K562 (cell line): ENCODE results near the gene CEP250. TPM values are rescaled to one million over a fixed set of nuclear protein-coding genes. Genes with fewer than 3 reads are reported as not detected.

Experiments used
- ARID1B ChIP-seq: fragments of 450-650 bp; IDR thresholded peaks from 2 replicates; pipeline ENCODE4 v1.6.1; 2016; ENCODE audit warnings: antibody characterized with exemption, mild to moderate bottlenecking, inconsistent platforms
- BRF1 ChIP-seq: IDR thresholded peaks from 3 replicates; pipeline ENCODE4 v1.6.1; 2011; ENCODE audit warnings: borderline replicate concordance, mild to moderate bottlenecking; ENCODE audit not compliant: insufficient read length; ENCODE audit errors: extremely low read depth
- CEBPG ChIP-seq, 3 experiments: fragments of 200-800 bp in 1 of 3; sonication (Bioruptor generic) in 1 of 3; sonication (generic) in 1 of 3; formaldehyde crosslinking in 1 of 3; IDR thresholded peaks in 2 of 3; conservative IDR thresholded peaks in 1 of 3; 2 replicates each; pipeline versions ENCODE4 v1.6.1 to v1.8.0; 2016 to 2022; ENCODE audit warnings: missing compliant biosample characterization in 2 of 3, missing genetic modification characterization in 2 of 3, mild to moderate bottlenecking in 1 of 3, missing genetic modification reagents in 1 of 3
- CHD4 ChIP-seq: fragments of 200-600 bp; sonication (generic); IDR thresholded peaks from 3 replicates; pipeline ENCODE4 v1.6.1; 2012; ENCODE audit warnings: low read depth, mild to moderate bottlenecking, mixed read lengths, low read length, inconsistent platforms; ENCODE audit not compliant: insufficient read depth, insufficient replicate concordance, poor library complexity, severe bottlenecking
- FIP1L1 ChIP-seq: fragments of 200-400 bp; formaldehyde crosslinking; IDR thresholded peaks from 2 replicates; pipeline ENCODE4 v1.6.1; 2018; ENCODE audit warnings: mild to moderate bottlenecking, low read depth, low read length; ENCODE audit not compliant: poor library complexity, severe bottlenecking
- FOXK2 ChIP-seq, 2 experiments: fragments of 450-650 bp; IDR thresholded peaks in 1 of 2; conservative IDR thresholded peaks in 1 of 2; 2 replicates each; pipeline ENCODE4 v1.6.1; 2016; ENCODE audit warnings: low read depth in 2 of 2, mild to moderate bottlenecking in 1 of 2
- GATAD2A ChIP-seq: fragments of 450-650 bp; IDR thresholded peaks from 2 replicates; pipeline ENCODE4 v1.6.1; 2017
- JUNB ChIP-seq: fragments of 450-650 bp; formaldehyde crosslinking; conservative IDR thresholded peaks from 2 replicates; pipeline ENCODE4 v1.4.0; 2020; ENCODE audit warnings: mild to moderate bottlenecking
- KAT8 ChIP-seq: fragments of 450-650 bp; IDR thresholded peaks from 2 replicates; pipeline ENCODE4 v1.6.1; 2016; ENCODE audit warnings: low read depth, mild to moderate bottlenecking
- MEIS2 ChIP-seq: fragments of 450-650 bp; IDR thresholded peaks from 2 replicates; pipeline ENCODE4 v1.6.1; 2014; ENCODE audit warnings: mild to moderate bottlenecking; ENCODE audit not compliant: partially characterized antibody
- MXI1 ChIP-seq: IDR thresholded peaks from 2 replicates; pipeline ENCODE4 v1.6.1; 2011; ENCODE audit warnings: low read depth, mild to moderate bottlenecking, improper control_type of control experiment, low read length
- NCOA6 ChIP-seq: fragments of 450-650 bp; IDR thresholded peaks from 2 replicates; pipeline ENCODE4 v1.6.1; 2017; ENCODE audit warnings: mild to moderate bottlenecking
- NCOR1 ChIP-seq: fragments of 450-650 bp; IDR thresholded peaks from 2 replicates; pipeline ENCODE4 v1.6.1; 2016; ENCODE audit warnings: mild to moderate bottlenecking, moderate library complexity
- PPARD ChIP-seq: fragments of 250-450 bp; sonication (Bioruptor Pico); IDR thresholded peaks from 2 replicates; pipeline ENCODE4 v1.8.0; 2022; ENCODE audit warnings: inconsistent platforms, mild to moderate bottlenecking, moderate library complexity
- SMARCC2 ChIP-seq: fragments of 450-650 bp; IDR thresholded peaks from 2 replicates; pipeline ENCODE4 v1.6.1; 2017; ENCODE audit warnings: antibody characterized with exemption, moderate library complexity, mild to moderate bottlenecking, low read depth
- TCF3 ChIP-seq: sonication (generic); formaldehyde crosslinking; IDR thresholded peaks from 2 replicates; pipeline ENCODE4 v1.4.0; 2020; ENCODE audit warnings: mild to moderate bottlenecking, missing genetic modification reagents
- ZC3H11A ChIP-seq: IDR thresholded peaks from 2 replicates; pipeline ENCODE4 v1.6.1; 2012; ENCODE audit warnings: low read depth, low read length, improper control_type of control experiment
- ZNF133 ChIP-seq: fragments of 250-450 bp; sonication (Bioruptor Pico); IDR thresholded peaks from 2 replicates; pipeline ENCODE4 v1.4.0; 2020; ENCODE audit warnings: mild to moderate bottlenecking
- ZNF431 ChIP-seq: sonication (generic); formaldehyde crosslinking; IDR thresholded peaks from 2 replicates; pipeline ENCODE4 v1.8.0; 2022; ENCODE audit warnings: mild to moderate bottlenecking, missing genetic modification reagents
- ZNF583 ChIP-seq: fragments of 250-450 bp; sonication (Bioruptor Pico); IDR thresholded peaks from 2 replicates; pipeline ENCODE4 v1.4.0; 2020
- ZNF696 ChIP-seq: fragments of 250-450 bp; sonication (Bioruptor Pico); conservative IDR thresholded peaks from 2 replicates; pipeline ENCODE4 v1.4.0; 2020; ENCODE audit warnings: mild to moderate bottlenecking, moderate library complexity
- polyA plus RNA-seq, 8 experiments: library from polyadenylated mRNA; depleted of rRNA in 4 of 8; stranded (reverse) in 5 of 8; unstranded in 3 of 8; fragments of >200 nt; fragmentation: Nextera tagmentation in 2 of 8; fragmentation: Illumina TruSeq in 1 of 8; extraction: Ambion mirVana in 2 of 8; extraction: Trizol in 1 of 8; gene quantifications; 2 replicates each; pipeline versions ENCODE4 v1.2.1 to v1.2.3, GENCODE V29; 2011 to 2014; ENCODE audit warnings: inconsistent platforms in 1 of 8, missing spikeins in 1 of 8
- total RNA-seq, 7 experiments: library from RNA; depleted of rRNA in 6 of 7; stranded (reverse); fragments of >200 nt in 6 of 7; fragmentation: Illumina TruSeq in 2 of 7; extraction: Trizol in 2 of 7; gene quantifications; 2 replicates each; pipeline versions ENCODE4 v1.2.1 to v1.2.3, GENCODE V29; 2011 to 2021; ENCODE audit warnings: low replicate concordance in 1 of 7
- TF ChIP-seq, protein P1 (sequence below): sonication (generic); formaldehyde crosslinking; IDR thresholded peaks from 2 replicates; pipeline ENCODE4 v1.8.0; 2022; ENCODE audit warnings: mild to moderate bottlenecking, missing genetic modification reagents

The CEP250 gene
- total and polyA plus RNA-seq, 9 of the 15 experiments (the other 6 are each of a cell fraction or from before 2014, with no cell fraction given) = 2.5 to 41.9 (median 20.5) TPM

DNA sequence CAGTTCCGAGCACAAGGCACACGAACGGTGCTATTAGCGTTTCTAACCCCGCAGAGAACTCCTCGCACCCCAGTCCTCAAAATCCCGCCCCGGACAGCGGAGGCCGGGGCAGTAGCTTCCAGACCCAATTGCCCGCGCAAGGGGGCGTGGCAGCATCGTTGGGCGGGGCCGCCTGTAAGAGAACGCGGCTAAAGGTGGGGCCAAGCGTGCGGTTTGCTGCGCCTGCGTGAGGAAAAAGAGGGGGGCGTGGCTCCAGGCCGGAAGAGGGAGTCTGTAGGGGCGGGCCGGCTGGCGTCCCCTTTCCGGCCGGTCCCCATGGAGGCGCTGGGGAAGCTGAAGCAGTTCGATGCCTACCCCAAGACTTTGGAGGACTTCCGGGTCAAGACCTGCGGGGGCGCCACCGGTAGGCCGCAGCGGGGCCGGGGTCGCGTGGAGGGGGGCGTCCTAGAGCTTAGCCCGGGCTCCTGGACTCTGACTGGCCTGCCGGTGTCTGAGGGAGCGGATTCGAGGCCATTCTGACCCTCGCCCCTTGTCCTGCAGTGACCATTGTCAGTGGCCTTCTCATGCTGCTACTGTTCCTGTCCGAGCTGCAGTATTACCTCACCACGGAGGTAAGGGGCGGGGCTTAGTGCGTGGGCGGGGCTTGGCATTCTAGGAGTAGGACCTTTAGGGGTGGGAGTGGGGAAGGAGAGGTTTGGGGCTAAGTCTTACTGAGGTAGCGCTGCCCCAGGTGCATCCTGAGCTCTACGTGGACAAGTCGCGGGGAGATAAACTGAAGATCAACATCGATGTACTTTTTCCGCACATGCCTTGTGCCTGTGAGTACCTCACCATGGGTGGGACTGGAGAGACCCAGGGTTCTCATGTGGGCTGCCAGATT is 86.6 kb downstream of the CEP250 start, which contains the start of gene ERGIC3 (continued):
- no peak for TF ChIP-seq FOXK2 (conservative IDR thresholded peaks at IDR 0.05 in 1 of 2, IDR thresholded peaks at IDR 0.05 in 1 of 2; ENCODE audit: low read depth in 2 of 2)
- TF ChIP-seq FIP1L1 = peak; percentile 64
- no peak for TF ChIP-seq CHD4
- TF ChIP-seq ZC3H11A = no peak
- no peak for TF ChIP-seq GATAD2A
- 0 out of 2 replicates have a peak, but pooled peaks have one; percentile 24 for TF ChIP-seq ARID1B
- no peak for TF ChIP-seq ZNF133 (CRISPR knock-in tag)
- TF ChIP-seq NCOR1 = no peak
- TF ChIP-seq MXI1 = no peak
- TF ChIP-seq ZNF431 (CRISPR knock-in tag) = no peak
- TF ChIP-seq, protein P1, sequence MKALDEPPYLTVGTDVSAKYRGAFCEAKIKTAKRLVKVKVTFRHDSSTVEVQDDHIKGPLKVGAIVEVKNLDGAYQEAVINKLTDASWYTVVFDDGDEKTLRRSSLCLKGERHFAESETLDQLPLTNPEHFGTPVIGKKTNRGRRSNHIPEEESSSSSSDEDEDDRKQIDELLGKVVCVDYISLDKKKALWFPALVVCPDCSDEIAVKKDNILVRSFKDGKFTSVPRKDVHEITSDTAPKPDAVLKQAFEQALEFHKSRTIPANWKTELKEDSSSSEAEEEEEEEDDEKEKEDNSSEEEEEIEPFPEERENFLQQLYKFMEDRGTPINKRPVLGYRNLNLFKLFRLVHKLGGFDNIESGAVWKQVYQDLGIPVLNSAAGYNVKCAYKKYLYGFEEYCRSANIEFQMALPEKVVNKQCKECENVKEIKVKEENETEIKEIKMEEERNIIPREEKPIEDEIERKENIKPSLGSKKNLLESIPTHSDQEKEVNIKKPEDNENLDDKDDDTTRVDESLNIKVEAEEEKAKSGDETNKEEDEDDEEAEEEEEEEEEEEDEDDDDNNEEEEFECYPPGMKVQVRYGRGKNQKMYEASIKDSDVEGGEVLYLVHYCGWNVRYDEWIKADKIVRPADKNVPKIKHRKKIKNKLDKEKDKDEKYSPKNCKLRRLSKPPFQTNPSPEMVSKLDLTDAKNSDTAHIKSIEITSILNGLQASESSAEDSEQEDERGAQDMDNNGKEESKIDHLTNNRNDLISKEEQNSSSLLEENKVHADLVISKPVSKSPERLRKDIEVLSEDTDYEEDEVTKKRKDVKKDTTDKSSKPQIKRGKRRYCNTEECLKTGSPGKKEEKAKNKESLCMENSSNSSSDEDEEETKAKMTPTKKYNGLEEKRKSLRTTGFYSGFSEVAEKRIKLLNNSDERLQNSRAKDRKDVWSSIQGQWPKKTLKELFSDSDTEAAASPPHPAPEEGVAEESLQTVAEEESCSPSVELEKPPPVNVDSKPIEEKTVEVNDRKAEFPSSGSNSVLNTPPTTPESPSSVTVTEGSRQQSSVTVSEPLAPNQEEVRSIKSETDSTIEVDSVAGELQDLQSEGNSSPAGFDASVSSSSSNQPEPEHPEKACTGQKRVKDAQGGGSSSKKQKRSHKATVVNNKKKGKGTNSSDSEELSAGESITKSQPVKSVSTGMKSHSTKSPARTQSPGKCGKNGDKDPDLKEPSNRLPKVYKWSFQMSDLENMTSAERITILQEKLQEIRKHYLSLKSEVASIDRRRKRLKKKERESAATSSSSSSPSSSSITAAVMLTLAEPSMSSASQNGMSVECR (CRISPR knock-in tag) = peak; percentile 61; the same call in 1 of the 2 replicates
- TF ChIP-seq NCOA6 = no peak
- TF ChIP-seq TCF3 = no peak
- peak; percentile 86 for TF ChIP-seq MEIS2
- no peak for TF ChIP-seq BRF1
- peak; percentile 50; the same call in 1 of the 2 replicates for TF ChIP-seq ZNF583
- TF ChIP-seq ZNF696 = no peak
- TF ChIP-seq CEBPG (CRISPR knock-in tag; IDR thresholded peaks at IDR 0.05) = peak; percentile 74
- no peak for TF ChIP-seq CEBPG (tag; conservative IDR thresholded peaks at IDR 0.05 in 1 of 2, IDR thresholded peaks at IDR 0.05 in 1 of 2)
- TF ChIP-seq JUNB (CRISPR knock-in tag) = no peak; the same call in 1 of the 2 replicates
- no peak for TF ChIP-seq PPARD (CRISPR knock-in tag)
- TF ChIP-seq KAT8 = no peak
- no peak for TF ChIP-seq SMARCC2
